Aorta (tissue), 5 donors: ENCODE measurements around the gene TNIP2. TPM values are rescaled to one million over a fixed set of nuclear protein-coding genes. Genes with fewer than 3 reads are reported as not detected.

Experiments used
- ATAC-seq: fragments of 200-7000 bp; cut with Tn5 transposase; one replicate; pipeline ENCODE4 v1.9.1; 2022; ENCODE audit warnings: moderate library complexity; ENCODE audit not compliant: low FRiP score
- DNase-seq, 2 donors: peaks; one replicate each; pipeline ENCODE4 v3.0.0-alpha.2; 2020
- H3K27ac ChIP-seq, 2 donors: one replicate each; pipeline ENCODE4 v1.5.1; 2013; ENCODE audit warnings: low read length in 2 of 2, mild to moderate bottlenecking in 2 of 2, moderate library complexity in 2 of 2, control low read depth in 1 of 2, inconsistent platforms in 1 of 2, low read depth in 1 of 2
- H3K27me3 ChIP-seq, 2 donors: one replicate each; pipeline ENCODE4 v1.6.1; 2013; ENCODE audit warnings: control low read depth in 1 of 2, low read length in 1 of 2, mild to moderate bottlenecking in 1 of 2, moderate library complexity in 1 of 2; ENCODE audit not compliant: insufficient read depth in 2 of 2, control insufficient read depth in 1 of 2
- H3K36me3 ChIP-seq, 2 donors: one replicate each; pipeline ENCODE4 v1.6.1; 2013; ENCODE audit warnings: control low read depth in 1 of 2, low read length in 1 of 2, mild to moderate bottlenecking in 1 of 2; ENCODE audit not compliant: insufficient read depth in 2 of 2, control insufficient read depth in 1 of 2
- H3K4me1 ChIP-seq, 2 donors: one replicate each; pipeline ENCODE4 v1.6.1; 2013; ENCODE audit warnings: low read length in 2 of 2, control low read depth in 1 of 2, mild to moderate bottlenecking in 1 of 2, moderate library complexity in 1 of 2; ENCODE audit not compliant: insufficient read depth in 2 of 2, control insufficient read depth in 1 of 2
- H3K4me3 ChIP-seq, 2 donors: one replicate each; pipeline ENCODE4 v1.5.1; 2013; ENCODE audit warnings: low read length in 2 of 2, control low read depth in 1 of 2, mild to moderate bottlenecking in 1 of 2
- H3K9me3 ChIP-seq: one replicate; pipeline ENCODE4 v1.6.1; 2013; ENCODE audit warnings: mild to moderate bottlenecking, low read length; ENCODE audit not compliant: control insufficient read depth
- WGBS, 2 donors: extraction: QIAGEN DNeasy Blood & Tissue Kit; methylation state at CpG; one replicate each; pipeline ENCODE4 v1.1.7; 2013; 5-methylcytosine and 5-hydroxymethylcytosine counted together
- intact Hi-C, 2 donors: fragments of 100-400 bp; cut with DNase I; formaldehyde crosslinking; loops; one replicate each; pipeline versions ENCODE4 v1.14.2 to v1.15.0; 2022
- polyA plus RNA-seq, 2 donors: library from polyadenylated mRNA; stranded (reverse); fragments of 200-250 nt; gene quantifications; one replicate each; pipeline ENCODE4 v1.2.3, GENCODE V29; 2013
- total RNA-seq, 2 donors: library from RNA; stranded (reverse); fragmentation: NEBNext Ultra II Directional; extraction: Animal tissue kit (Norgen Biotek cat#: 25700); gene quantifications; one replicate each; pipeline ENCODE4 v1.2.1, GENCODE V29; 2021
- donor health status: healthy with polysubstance abuse.
- donor health status: Bipolar disorder and iron deficiency.
- donor health status: DM: no; HTN: no; CAD: no.
- donor health status: DM: no; HTN: no; CAD: no.
- donor health status: DM: yes; HTN: yes; CAD: no.

Gene TNIP2
- total and polyA plus RNA-seq, 4 donors, result 37.2 to 43.8 (median 38.4) TPM

GRCh38 chr4:2712261-2712842, 43.8 kb downstream of the TNIP2 start:
- WGBS, 2 donors, result 70 to 86% methylated on average over 9 of the region's 9 CpGs
- Histone ChIP-seq H3K9me3 (no peaks in the 10 kb centered on the region), H3K27me3 (no peaks in the 10 kb centered on the region), H3K4me3 (no peak overlapping the region), H3K4me1 (no peaks in the 10 kb centered on the region), H3K36me3 (peaks cover 2 to 6% of the 10 kb centered on the region in 2 donors), H3K27ac (no peak overlapping the region)
- ATAC-seq (no peak), DNase-seq (peak in 1 of 2 donors; percentile 31)
- intact Hi-C loops, result loop anchor here in 1 of 2 donors (10.0 kb wide), 1 partner anchor 178 kb away; the partner anchor contains the start of gene FAM193A

- H3K4me3 ChIP-seq, result no peak overlapping the region
- H3K27me3 ChIP-seq, result no peaks in the 10 kb centered on the region
- H3K36me3 ChIP-seq, result peaks cover 4 to 9% of the 10 kb centered on the region in 2 donors
- 87 to 89% methylated on average over 7 of the region's 7 CpGs for WGBS, 2 donors
- DNase-seq, result no peak
- ATAC-seq, result no peak
- no peaks in the 10 kb centered on the region for H3K4me1 ChIP-seq
- H3K9me3 ChIP-seq, result no peaks in the 10 kb centered on the region
- H3K27ac ChIP-seq, result no peak overlapping the region
- intact Hi-C loops, result no loop called here
Observed at GRCh38 chr4:2702770-2703169, 53.4 kb downstream of the TNIP2 start.

GRCh38 chr4:2702361-2702760, 53.8 kb downstream of the TNIP2 start:
- Histone ChIP-seq H3K4me1 (no peaks in the 10 kb centered on the region), H3K36me3 (peaks cover 4 to 11% of the 10 kb centered on the region in 2 donors), H3K4me3 (no peak overlapping the region), H3K27me3 (no peaks in the 10 kb centered on the region), H3K27ac (no peak overlapping the region), H3K9me3 (no peaks in the 10 kb centered on the region)
- DNase-seq (peak in 1 of 2 donors; percentile 19), ATAC-seq (no peak)
- 91 to 94% methylated on average over 8 of the region's 8 CpGs for WGBS, 2 donors
- intact Hi-C loops, result no loop called here

GRCh38 chr4:2700031-2700430, 56.1 kb downstream of the TNIP2 start:
- Histone ChIP-seq H3K36me3 (peaks cover 4 to 11% of the 10 kb centered on the region in 2 donors), H3K4me3 (no peak overlapping the region), H3K27ac (no peak overlapping the region), H3K4me1 (no peaks in the 10 kb centered on the region), H3K9me3 (no peaks in the 10 kb centered on the region), H3K27me3 (no peaks in the 10 kb centered on the region)
- peak in 1 of 2 donors; percentile 62 for DNase-seq
- WGBS, 2 donors, result 84 to 89% methylated on average over 8 of the region's 8 CpGs
- ATAC-seq, result no peak
- intact Hi-C loops, result no loop called here

GRCh38 chr4:2699534-2699933, 56.6 kb downstream of the TNIP2 start:
- intact Hi-C loops, result no loop called here
- Histone ChIP-seq H3K27me3 (no peaks in the 10 kb centered on the region), H3K36me3 (peaks cover 4 to 11% of the 10 kb centered on the region in 2 donors), H3K27ac (no peak overlapping the region), H3K4me1 (no peaks in the 10 kb centered on the region), H3K4me3 (no peak overlapping the region), H3K9me3 (no peaks in the 10 kb centered on the region)
- ATAC-seq (no peak), DNase-seq (peak in 1 of 2 donors; percentile 46)
- 87 to 88% methylated on average over 7 of the region's 7 CpGs for WGBS, 2 donors

GRCh38 chr4:2698951-2699505, 57.1 kb downstream of the TNIP2 start:
- Histone ChIP-seq H3K27ac (no peak overlapping the region), H3K4me3 (no peak overlapping the region), H3K4me1 (no peaks in the 10 kb centered on the region), H3K27me3 (no peaks in the 10 kb centered on the region), H3K9me3 (no peaks in the 10 kb centered on the region), H3K36me3 (peaks cover 4 to 11% of the 10 kb centered on the region in 2 donors)
- ATAC-seq (no peak), DNase-seq (peak in 1 of 2 donors; percentile 61)
- 90 to 94% methylated on average over 12 of the region's 12 CpGs for WGBS, 2 donors
- intact Hi-C loops, result no loop called here

GRCh38 chr4:2698504-2698903, 57.6 kb downstream of the TNIP2 start:
- no peaks in the 10 kb centered on the region for H3K4me1 ChIP-seq
- no peaks in the 10 kb centered on the region for H3K9me3 ChIP-seq
- peaks cover 4 to 15% of the 10 kb centered on the region in 2 donors for H3K36me3 ChIP-seq
- no peak for ATAC-seq
- no peak overlapping the region for H3K27ac ChIP-seq
- 74 to 91% methylated on average over 1 of the region's 1 CpG for WGBS, 2 donors
- no peak overlapping the region for H3K4me3 ChIP-seq
- no peaks in the 10 kb centered on the region for H3K27me3 ChIP-seq
- DNase-seq, result peak in 1 of 2 donors; percentile 24
- intact Hi-C loops, result no loop called here

GRCh38 chr4:2697995-2698414, 58.1 kb downstream of the TNIP2 start:
- Histone ChIP-seq H3K9me3 (no peaks in the 10 kb centered on the region), H3K27me3 (no peaks in the 10 kb centered on the region), H3K4me1 (no peaks in the 10 kb centered on the region), H3K27ac (no peak overlapping the region), H3K4me3 (no peak overlapping the region), H3K36me3 (peaks cover 0 to 15% of the 10 kb centered on the region in 2 donors)
- ATAC-seq (no peak), DNase-seq (peak in 1 of 2 donors; percentile 48)
- WGBS, 2 donors, result 73 to 77% methylated on average over 8 of the region's 8 CpGs
- intact Hi-C loops, result no loop called here

GRCh38 chr4:2696423-2696822, 59.7 kb downstream of the TNIP2 start:
- WGBS, 2 donors, result 92% methylated on average over 14 of the region's 14 CpGs
- H3K27me3 ChIP-seq, result no peaks in the 10 kb centered on the region
- H3K4me3 ChIP-seq, result no peak overlapping the region
- intact Hi-C loops, result no loop called here
- DNase-seq, result peak in 1 of 2 donors; percentile 45
- no peak overlapping the region for H3K27ac ChIP-seq
- no peaks in the 10 kb centered on the region for H3K4me1 ChIP-seq
- no peak for ATAC-seq
- peaks cover 0 to 13% of the 10 kb centered on the region in 2 donors for H3K36me3 ChIP-seq
- H3K9me3 ChIP-seq, result no peaks in the 10 kb centered on the region
